PFSK-1 (cell line): Measurements from ENCODE around the gene PHLPP1.

Experiments
- POLR2AphosphoS5 ChIP-seq: IDR thresholded peaks from 2 replicates; pipeline ENCODE4 v1.6.1; 2012; ENCODE audit warnings: low read depth, mild to moderate bottlenecking, control low read depth, low read length, moderate library complexity
- SIN3A ChIP-seq: IDR thresholded peaks from 2 replicates; pipeline ENCODE4 v1.6.1; 2012; ENCODE audit warnings: mild to moderate bottlenecking, low read length, moderate library complexity, borderline replicate concordance; ENCODE audit not compliant: insufficient read depth
- TF ChIP-seq, protein P1 (sequence below), 2 experiments: IDR thresholded peaks; 2 replicates each; pipeline versions ENCODE4 v1.6.1 to v1.8.0; 2011 to 2012; ENCODE audit warnings: low read depth in 2 of 2, low read length in 2 of 2, control low read depth in 1 of 2, inconsistent platforms in 1 of 2, mild to moderate bottlenecking in 1 of 2, moderate library complexity in 1 of 2; ENCODE audit not compliant: insufficient read depth in 1 of 2

DNA sequence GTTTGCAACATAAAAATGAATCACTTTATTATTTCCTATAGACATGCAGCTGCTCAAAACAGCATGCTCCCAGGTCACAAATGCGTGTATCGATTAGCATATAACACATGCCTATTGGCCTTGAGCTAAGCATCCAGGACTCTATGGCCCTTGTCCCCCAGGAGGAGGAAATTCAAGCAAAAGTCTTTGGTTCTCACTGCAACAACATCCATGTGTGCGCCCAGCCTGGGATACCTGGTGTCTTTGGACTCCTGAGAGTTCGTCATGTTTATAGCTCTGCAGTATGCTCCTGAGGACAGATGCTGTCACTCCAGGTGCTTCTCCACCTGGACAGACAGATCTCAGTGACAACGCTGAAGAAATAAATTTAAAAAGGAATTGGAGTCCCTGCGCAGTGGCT, 284.6 kb downstream of the PHLPP1 start:
- TF ChIP-seq POLR2AphosphoS5 = no peak
- TF ChIP-seq, protein P1, sequence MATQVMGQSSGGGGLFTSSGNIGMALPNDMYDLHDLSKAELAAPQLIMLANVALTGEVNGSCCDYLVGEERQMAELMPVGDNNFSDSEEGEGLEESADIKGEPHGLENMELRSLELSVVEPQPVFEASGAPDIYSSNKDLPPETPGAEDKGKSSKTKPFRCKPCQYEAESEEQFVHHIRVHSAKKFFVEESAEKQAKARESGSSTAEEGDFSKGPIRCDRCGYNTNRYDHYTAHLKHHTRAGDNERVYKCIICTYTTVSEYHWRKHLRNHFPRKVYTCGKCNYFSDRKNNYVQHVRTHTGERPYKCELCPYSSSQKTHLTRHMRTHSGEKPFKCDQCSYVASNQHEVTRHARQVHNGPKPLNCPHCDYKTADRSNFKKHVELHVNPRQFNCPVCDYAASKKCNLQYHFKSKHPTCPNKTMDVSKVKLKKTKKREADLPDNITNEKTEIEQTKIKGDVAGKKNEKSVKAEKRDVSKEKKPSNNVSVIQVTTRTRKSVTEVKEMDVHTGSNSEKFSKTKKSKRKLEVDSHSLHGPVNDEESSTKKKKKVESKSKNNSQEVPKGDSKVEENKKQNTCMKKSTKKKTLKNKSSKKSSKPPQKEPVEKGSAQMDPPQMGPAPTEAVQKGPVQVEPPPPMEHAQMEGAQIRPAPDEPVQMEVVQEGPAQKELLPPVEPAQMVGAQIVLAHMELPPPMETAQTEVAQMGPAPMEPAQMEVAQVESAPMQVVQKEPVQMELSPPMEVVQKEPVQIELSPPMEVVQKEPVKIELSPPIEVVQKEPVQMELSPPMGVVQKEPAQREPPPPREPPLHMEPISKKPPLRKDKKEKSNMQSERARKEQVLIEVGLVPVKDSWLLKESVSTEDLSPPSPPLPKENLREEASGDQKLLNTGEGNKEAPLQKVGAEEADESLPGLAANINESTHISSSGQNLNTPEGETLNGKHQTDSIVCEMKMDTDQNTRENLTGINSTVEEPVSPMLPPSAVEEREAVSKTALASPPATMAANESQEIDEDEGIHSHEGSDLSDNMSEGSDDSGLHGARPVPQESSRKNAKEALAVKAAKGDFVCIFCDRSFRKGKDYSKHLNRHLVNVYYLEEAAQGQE (IDR thresholded peaks at IDR 0.05; ENCODE audit: insufficient read depth in 1 of 2, low read depth in 2 of 2, low read length in 2 of 2) = no peak
- no peak for TF ChIP-seq SIN3A
